T-helper 1 cell treated with Interleukin-12 subunit alpha and Interleukin-12 subunit beta and Interleukin-4 antibody, amounts not matched to agents 30 μg/mL and 1 μg/mL, for 36 hours (primary cell): ENCODE measurements around the gene M1AP.

Experiments used
- H3K27ac Mint-ChIP-seq: one replicate; pipeline ENCODE4 v1.8.0; 2021; ENCODE audit warnings: mild to moderate bottlenecking, mixed read lengths
- H3K27me3 Mint-ChIP-seq: one replicate; pipeline ENCODE4 v1.8.0; 2021; ENCODE audit warnings: low read depth, mixed read lengths
- H3K36me3 Mint-ChIP-seq: one replicate; pipeline ENCODE4 v1.8.0; 2021; ENCODE audit warnings: low read depth, mixed read lengths
- H3K4me1 Mint-ChIP-seq: one replicate; pipeline ENCODE4 v1.8.0; 2021; ENCODE audit warnings: low read depth, mixed read lengths
- H3K4me3 Mint-ChIP-seq: one replicate; pipeline ENCODE4 v1.8.0; 2021; ENCODE audit warnings: mild to moderate bottlenecking, moderate library complexity, mixed read lengths
- H3K9me3 Mint-ChIP-seq: one replicate; pipeline ENCODE4 v1.8.0; 2021; ENCODE audit warnings: mixed read lengths

M1AP gene

GRCh38 chr2:74556831-74557370 is 91.2 kb downstream of the M1AP start:
- H3K27me3 Mint-ChIP-seq, result no peaks in the 10 kb centered on the region
- peaks cover 28% of the 10 kb centered on the region for H3K4me1 Mint-ChIP-seq
- H3K4me3 Mint-ChIP-seq, result no peak overlapping the region
- no peak overlapping the region for H3K27ac Mint-ChIP-seq
- peaks cover 11% of the 10 kb centered on the region for H3K36me3 Mint-ChIP-seq
- no peaks in the 10 kb centered on the region for H3K9me3 Mint-ChIP-seq

- Mint-ChIP-seq H3K4me1 (peaks cover 29% of the 10 kb centered on the region), H3K27ac (no peak overlapping the region), H3K4me3 (peak overlapping the region; percentile 96), H3K36me3 (peaks cover 11% of the 10 kb centered on the region), H3K27me3 (peaks cover 4% of the 10 kb centered on the region), H3K9me3 (no peaks in the 10 kb centered on the region)
These were observed 92.0 kb downstream of the M1AP start for GRCh38 chr2:74556159-74556558.

DNA sequence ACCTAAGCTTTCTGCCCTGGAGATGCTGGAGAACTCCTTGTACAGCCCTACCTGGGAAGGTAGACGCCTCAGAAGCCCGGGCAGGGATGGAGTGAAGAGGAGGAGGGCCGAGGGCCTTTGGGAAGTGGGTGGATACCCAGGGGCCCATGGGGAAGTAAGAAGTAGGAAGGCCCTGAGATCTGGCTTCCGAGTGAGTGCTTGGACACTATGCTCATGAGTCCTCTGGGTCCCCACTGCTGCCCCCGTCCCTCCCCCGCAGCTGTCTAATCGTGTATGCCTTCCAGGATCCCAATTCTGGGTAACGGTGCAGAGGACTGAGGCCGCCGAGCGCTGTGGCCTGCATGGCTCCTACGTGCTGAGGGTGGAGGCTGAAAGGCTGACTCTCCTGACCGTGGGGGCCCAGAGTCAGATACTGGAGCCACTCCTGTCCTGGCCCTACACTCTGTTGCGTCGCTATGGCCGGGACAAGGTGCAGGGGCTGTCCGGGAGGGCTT is 92.5 kb downstream of the M1AP start:
- Mint-ChIP-seq H3K27me3 (peaks cover 6% of the 10 kb centered on the region), H3K27ac (no peak overlapping the region), H3K4me3 (peak overlapping the region; percentile 96), H3K9me3 (no peaks in the 10 kb centered on the region), H3K4me1 (peaks cover 29% of the 10 kb centered on the region), H3K36me3 (peaks cover 11% of the 10 kb centered on the region)

GRCh38 chr2:74554820-74555531 is 93.2 kb downstream of the M1AP start:
- Mint-ChIP-seq H3K36me3 (peaks cover 11% of the 10 kb centered on the region), H3K4me1 (peaks cover 24% of the 10 kb centered on the region), H3K4me3 (peak overlapping the region; percentile 96), H3K27ac (peak overlapping the region; percentile 94), H3K27me3 (peaks cover 13% of the 10 kb centered on the region), H3K9me3 (no peaks in the 10 kb centered on the region)

DNA sequence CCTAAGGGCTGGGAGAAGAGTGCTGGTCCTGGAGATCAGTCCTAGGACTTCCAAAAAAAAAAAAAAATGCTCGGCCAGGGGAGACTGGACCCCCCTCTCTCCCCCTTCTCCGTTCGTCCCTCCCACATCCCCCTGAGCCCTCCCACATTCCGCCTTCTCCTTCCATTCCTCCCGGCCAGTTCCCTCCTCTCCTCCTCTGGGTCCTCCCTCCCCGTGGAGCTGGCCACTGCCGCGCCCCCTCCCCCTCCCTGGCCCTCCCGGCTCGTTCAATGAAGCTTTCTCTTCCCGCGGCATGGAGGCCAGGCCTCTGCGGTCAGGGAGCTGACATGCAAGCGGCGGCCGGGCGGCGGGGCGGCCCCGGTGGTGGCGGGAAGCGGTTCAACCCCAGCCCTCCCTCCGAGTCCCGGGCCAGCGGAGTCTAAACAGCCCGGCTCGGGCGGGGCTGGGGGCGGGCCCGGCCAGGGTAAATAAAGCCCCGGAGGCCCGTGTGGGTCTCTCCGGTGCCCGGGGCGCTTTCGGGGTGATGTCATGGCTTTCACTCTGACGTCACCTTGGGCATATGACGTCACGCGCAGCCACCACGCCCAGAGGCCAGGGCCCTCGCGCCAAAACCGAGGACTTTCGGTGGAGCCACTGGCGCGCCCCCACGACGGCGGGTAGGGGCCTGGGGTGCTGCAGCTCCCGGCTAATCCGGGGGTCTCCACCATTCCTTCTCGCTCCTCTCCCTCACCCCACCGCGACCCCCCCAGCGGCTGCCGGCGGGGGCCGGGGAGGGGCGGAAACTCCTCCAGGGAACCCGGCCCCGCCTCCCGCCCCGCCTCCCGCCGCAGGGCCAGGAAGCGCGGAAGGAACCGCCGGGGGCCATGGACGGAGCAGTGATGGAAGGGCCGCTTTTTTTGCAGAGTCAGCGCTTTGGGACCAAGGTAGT is 94.0 kb downstream of the M1AP start, which contains the start of the genes DOK1 and LOXL3:
DOK1 (plus strand) TSS at position 829 of the 928 bp plus-strand sequence; CDS start at position 864, 35 bp downstream.
LOXL3 (minus strand) TSS at position 51 of the 928 bp plus-strand sequence. CDS start 1,308 bp downstream, outside the sequence.
- peaks cover 14% of the 10 kb centered on the region for H3K27me3 Mint-ChIP-seq
- H3K4me1 Mint-ChIP-seq, result peaks cover 23% of the 10 kb centered on the region
- no peaks in the 10 kb centered on the region for H3K9me3 Mint-ChIP-seq
- H3K36me3 Mint-ChIP-seq, result peaks cover 11% of the 10 kb centered on the region
- H3K4me3 Mint-ChIP-seq, result peak within 1 kb of the TSS; percentile 96
- peak within 1 kb of the TSS; percentile 94 for H3K27ac Mint-ChIP-seq

- Mint-ChIP-seq H3K4me3 (peak overlapping the region; percentile 74), H3K4me1 (peaks cover 24% of the 10 kb centered on the region), H3K36me3 (peaks cover 9% of the 10 kb centered on the region), H3K27me3 (peaks cover 17% of the 10 kb centered on the region), H3K27ac (peak overlapping the region; percentile 87), H3K9me3 (no peaks in the 10 kb centered on the region)
These were observed 95.0 kb downstream of the M1AP start for GRCh38 chr2:74552914-74553811.

DNA sequence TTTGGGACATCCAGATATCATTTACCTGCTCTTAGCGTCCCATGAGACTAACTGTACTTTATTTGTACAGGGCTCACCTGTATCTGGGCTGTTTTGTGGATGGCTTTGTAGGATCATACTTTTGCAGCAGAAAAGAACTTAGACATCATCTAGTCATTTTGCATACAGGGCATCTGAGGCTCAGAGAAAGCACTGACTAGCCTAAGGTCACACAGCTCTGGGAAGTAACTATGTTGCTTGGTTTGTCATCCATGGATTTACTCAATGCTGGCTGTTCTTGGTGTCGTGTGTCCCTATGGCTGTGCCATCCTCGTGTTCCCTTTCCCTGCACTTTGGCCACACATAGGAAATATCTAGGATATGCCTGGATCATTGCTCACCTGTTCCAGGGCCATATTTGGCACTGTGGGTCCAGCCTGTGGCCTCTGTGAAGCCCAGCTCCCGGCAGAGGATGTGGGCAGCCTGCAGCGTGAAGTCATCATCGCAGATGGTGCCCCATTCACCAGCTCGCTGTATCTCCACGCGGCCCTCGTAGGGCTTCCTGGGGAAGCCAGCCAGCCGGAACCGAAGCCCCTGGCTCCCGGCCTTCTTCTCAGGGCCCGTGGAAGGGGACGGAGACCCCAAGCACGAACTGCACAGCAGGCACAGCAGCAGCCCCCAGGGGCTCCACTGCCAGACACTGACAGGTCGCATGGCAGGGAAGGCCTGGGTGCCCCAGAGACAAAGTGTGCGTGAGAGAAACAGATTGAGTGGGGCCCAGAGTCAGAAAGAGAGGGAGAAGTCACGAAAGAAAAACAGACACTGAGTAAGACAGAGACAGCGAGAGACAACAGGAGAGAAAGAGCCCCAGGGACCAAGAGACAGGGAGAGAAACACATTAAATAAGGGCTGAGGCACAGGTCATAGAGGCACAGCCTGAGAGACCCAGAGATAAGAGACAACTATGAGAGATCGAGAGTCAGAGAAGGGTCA is 95.9 kb downstream of the M1AP start:
- peaks cover 6% of the 10 kb centered on the region for H3K36me3 Mint-ChIP-seq
- H3K27me3 Mint-ChIP-seq, result peaks cover 27% of the 10 kb centered on the region
- H3K4me3 Mint-ChIP-seq, result peak overlapping the region; percentile 43
- peak overlapping the region; percentile 32 for H3K27ac Mint-ChIP-seq
- H3K9me3 Mint-ChIP-seq, result no peaks in the 10 kb centered on the region
- H3K4me1 Mint-ChIP-seq, result peaks cover 21% of the 10 kb centered on the region

- Mint-ChIP-seq H3K4me3 (no peak overlapping the region), H3K27me3 (peaks cover 29% of the 10 kb centered on the region)
These were observed 96.6 kb downstream of the M1AP start for GRCh38 chr2:74551530-74551929.

GRCh38 chr2:74550231-74550630 is 97.9 kb downstream of the M1AP start:
- Mint-ChIP-seq H3K27ac (no peak overlapping the region), H3K27me3 (peaks cover 42% of the 10 kb centered on the region), H3K36me3 (no peaks in the 10 kb centered on the region), H3K4me3 (peak overlapping the region; percentile 16), H3K9me3 (no peaks in the 10 kb centered on the region), H3K4me1 (peaks cover 17% of the 10 kb centered on the region)

More at GRCh38 chr2:74551530-74551929, 96.6 kb downstream of the M1AP start:
- peaks cover 17% of the 10 kb centered on the region for H3K4me1 Mint-ChIP-seq
- no peaks in the 10 kb centered on the region for H3K36me3 Mint-ChIP-seq
- no peak overlapping the region for H3K27ac Mint-ChIP-seq
- H3K9me3 Mint-ChIP-seq, result no peaks in the 10 kb centered on the region

DNA sequence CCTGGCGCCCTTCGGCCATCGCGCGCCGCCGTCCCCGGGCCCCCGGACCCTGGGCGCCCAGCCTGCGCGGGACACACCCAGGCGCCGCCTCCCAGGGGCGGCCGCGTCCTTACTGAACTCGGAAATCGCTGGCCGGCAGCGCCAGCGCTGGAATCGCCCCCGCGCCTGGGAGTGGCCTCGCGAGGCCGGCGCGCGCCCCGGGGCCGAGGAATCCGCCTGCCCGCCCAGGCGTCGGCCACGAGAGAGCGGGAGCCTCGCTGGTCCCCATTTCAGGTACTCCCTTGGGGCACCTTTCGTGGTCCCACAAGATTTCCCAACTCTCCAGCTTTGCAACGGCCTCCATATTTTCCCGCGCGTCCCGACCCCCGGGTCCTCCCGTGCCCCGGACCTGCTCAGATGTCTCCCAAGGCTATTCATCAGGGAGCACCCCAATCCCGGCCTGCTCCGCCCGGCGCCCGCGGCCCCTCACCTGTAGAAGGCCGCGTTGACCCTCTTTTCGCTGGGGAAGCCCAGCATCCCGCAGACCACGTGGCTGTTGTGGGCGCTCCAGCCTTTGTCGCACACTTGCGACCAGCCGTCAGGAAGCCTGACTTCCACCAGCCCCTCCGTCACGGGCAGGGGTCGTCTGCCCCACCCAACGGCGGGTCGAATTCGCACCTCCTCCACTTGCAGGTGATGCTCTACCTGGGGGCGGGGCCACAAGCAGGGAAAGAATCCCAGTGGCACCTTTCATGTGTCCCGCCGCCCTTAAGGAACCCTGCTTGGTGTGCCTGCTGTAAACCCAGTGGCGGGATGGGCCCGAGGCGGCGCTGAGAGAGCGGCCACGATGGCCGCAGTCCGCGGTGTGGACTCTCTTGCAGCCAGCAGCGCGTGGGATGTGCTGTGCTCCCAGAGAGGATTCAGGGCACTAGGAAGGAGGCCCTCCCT is 99.0 kb downstream of the M1AP start:
- peak overlapping the region; percentile 54 for H3K4me3 Mint-ChIP-seq
- H3K27me3 Mint-ChIP-seq, result peaks cover 46% of the 10 kb centered on the region
- H3K9me3 Mint-ChIP-seq, result no peaks in the 10 kb centered on the region
- no peaks in the 10 kb centered on the region for H3K36me3 Mint-ChIP-seq
- peaks cover 17% of the 10 kb centered on the region for H3K4me1 Mint-ChIP-seq
- no peak overlapping the region for H3K27ac Mint-ChIP-seq

DNA sequence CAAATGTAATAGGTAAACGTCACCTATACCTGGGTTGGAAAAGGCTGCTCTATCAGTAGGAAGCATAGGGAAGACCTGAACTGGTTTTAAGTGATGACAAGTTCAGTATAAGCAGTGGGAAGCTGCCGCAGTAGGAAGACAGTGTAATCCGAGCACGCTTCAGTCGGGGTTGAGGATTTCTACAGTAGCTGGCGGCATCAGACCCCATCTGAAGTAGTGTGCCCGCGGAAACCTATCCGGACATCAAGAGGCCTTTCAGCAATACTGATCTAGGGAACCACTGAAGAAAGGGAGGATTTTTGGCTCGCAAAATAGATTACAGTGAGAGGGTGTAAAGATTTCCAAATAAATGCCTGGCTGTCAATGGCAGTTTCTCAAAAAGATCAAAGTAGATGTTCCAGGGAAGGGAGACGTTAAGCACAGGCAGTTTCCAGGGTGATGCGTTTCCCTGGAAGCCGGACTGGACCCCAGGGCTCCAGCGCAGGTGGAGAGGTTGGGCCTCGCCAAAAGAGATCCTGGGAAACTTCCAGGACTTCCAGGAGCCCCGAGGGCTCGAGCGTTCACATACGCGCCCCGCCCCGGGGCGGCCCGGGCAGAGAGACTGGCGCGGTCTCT is 99.7 kb downstream of the M1AP start:
- Mint-ChIP-seq H3K27me3 (peaks cover 46% of the 10 kb centered on the region), H3K4me1 (peaks cover 15% of the 10 kb centered on the region), H3K9me3 (no peaks in the 10 kb centered on the region), H3K4me3 (peak overlapping the region; percentile 78), H3K36me3 (no peaks in the 10 kb centered on the region), H3K27ac (peak overlapping the region; percentile 4)

GRCh38 chr2:74546004-74546403 is 102.1 kb downstream of the M1AP start:
- Mint-ChIP-seq H3K4me1 (peaks cover 12% of the 10 kb centered on the region), H3K36me3 (peaks cover 1% of the 10 kb centered on the region)

More at GRCh38 chr2:74546004-74546403, 102.1 kb downstream of the M1AP start:
- Mint-ChIP-seq H3K27ac (no peak overlapping the region), H3K27me3 (peaks cover 51% of the 10 kb centered on the region), H3K4me3 (no peak overlapping the region), H3K9me3 (no peaks in the 10 kb centered on the region)
